GM19468 (cell line): ENCODE measurements around the gene TXNL4B.

ENCODE experiments used
- ATAC-seq: cut with Tn5 transposase; IDR thresholded peaks from one replicate; pipeline ENCODE4 v1.9.1; 2021; ENCODE audit warnings: mild to moderate bottlenecking, moderate library complexity, moderate number of reproducible peaks; ENCODE audit not compliant: unreplicated experiment; ENCODE audit errors: extremely low read depth

Gene TXNL4B

GRCh38 chr16:72042157-72042660, 51.2 kb downstream of the TXNL4B start:
- ATAC-seq = no peak

- ATAC-seq = no peak
Observed at GRCh38 chr16:72036098-72036497, 57.3 kb downstream of the TXNL4B start.
